Measurements from ENCODE around the gene CCDC60.

CCDC60 gene

GRCh38 chr12:119385659-119386058, 51.1 kb downstream of the CCDC60 start:
- Histone ChIP-seq H3K27me3 (ENCODE audit: control insufficient read depth, insufficient read depth, low read length) (no peaks in the 10 kb centered on the region), H3K4me2 (ENCODE audit: low read length) (no peak overlapping the region), H3K27ac (no peak overlapping the region), H3K9me3 (ENCODE audit: control insufficient read depth, low read length) (no peaks in the 10 kb centered on the region), H3K9ac (no peak overlapping the region), H3K79me2 (no peaks in the 10 kb centered on the region), H3K4me3 (ENCODE audit: low read depth, low read length) (no peak overlapping the region), H3K4me1 (no peaks in the 10 kb centered on the region), H3K36me3 (ENCODE audit: control insufficient read depth, insufficient read depth, low read length) (no peaks in the 10 kb centered on the region), H2AFZ (no peak overlapping the region)
- no peak for TF ChIP-seq CTCF (IDR thresholded peaks at IDR 0.05)

GRCh38 chr12:119389687-119390086, 55.2 kb downstream of the CCDC60 start:
- H2AFZ ChIP-seq = no peak overlapping the region
- H3K9ac ChIP-seq = no peak overlapping the region
- no peaks in the 10 kb centered on the region for H3K27me3 ChIP-seq (ENCODE audit: control insufficient read depth, insufficient read depth, low read length)
- TF ChIP-seq CTCF (IDR thresholded peaks at IDR 0.05) = no peak
- no peaks in the 10 kb centered on the region for H3K79me2 ChIP-seq
- H3K4me1 ChIP-seq = no peaks in the 10 kb centered on the region
- no peaks in the 10 kb centered on the region for H3K9me3 ChIP-seq (ENCODE audit: control insufficient read depth, low read length)
- H3K36me3 ChIP-seq (ENCODE audit: control insufficient read depth, insufficient read depth, low read length) = no peaks in the 10 kb centered on the region
- no peak overlapping the region for H3K4me3 ChIP-seq (ENCODE audit: low read depth, low read length)
- H3K27ac ChIP-seq = no peak overlapping the region
- no peak overlapping the region for H3K4me2 ChIP-seq (ENCODE audit: low read length)

GRCh38 chr12:119391673-119392072, 57.1 kb downstream of the CCDC60 start:
- H3K79me2 ChIP-seq = no peaks in the 10 kb centered on the region
- no peak overlapping the region for H3K27ac ChIP-seq
- H2AFZ ChIP-seq = no peak overlapping the region
- no peak overlapping the region for H3K9ac ChIP-seq
- no peaks in the 10 kb centered on the region for H3K36me3 ChIP-seq (ENCODE audit: control insufficient read depth, insufficient read depth, low read length)
- no peaks in the 10 kb centered on the region for H3K27me3 ChIP-seq (ENCODE audit: control insufficient read depth, insufficient read depth, low read length)
- no peak overlapping the region for H3K4me2 ChIP-seq (ENCODE audit: low read length)
- no peak for TF ChIP-seq CTCF (IDR thresholded peaks at IDR 0.05)
- H3K9me3 ChIP-seq (ENCODE audit: control insufficient read depth, low read length) = no peaks in the 10 kb centered on the region
- H3K4me3 ChIP-seq (ENCODE audit: low read depth, low read length) = no peak overlapping the region
- no peaks in the 10 kb centered on the region for H3K4me1 ChIP-seq

- H3K27ac ChIP-seq = no peak overlapping the region
- no peaks in the 10 kb centered on the region for H3K4me1 ChIP-seq
- H3K27me3 ChIP-seq (ENCODE audit: control insufficient read depth, insufficient read depth, low read length) = no peaks in the 10 kb centered on the region
- H3K4me3 ChIP-seq (ENCODE audit: low read depth, low read length) = no peak overlapping the region
- H3K4me2 ChIP-seq (ENCODE audit: low read length) = no peak overlapping the region
- no peak overlapping the region for H3K9ac ChIP-seq
- H3K9me3 ChIP-seq (ENCODE audit: control insufficient read depth, low read length) = no peaks in the 10 kb centered on the region
- no peaks in the 10 kb centered on the region for H3K79me2 ChIP-seq
- no peaks in the 10 kb centered on the region for H3K36me3 ChIP-seq (ENCODE audit: control insufficient read depth, insufficient read depth, low read length)
- no peak for TF ChIP-seq CTCF (IDR thresholded peaks at IDR 0.05)
- no peak overlapping the region for H2AFZ ChIP-seq
Measured at GRCh38 chr12:119393677-119394076, 59.1 kb downstream of the CCDC60 start.

GRCh38 chr12:119397540-119397939, 63.0 kb downstream of the CCDC60 start:
- Histone ChIP-seq H3K4me1 (no peaks in the 10 kb centered on the region), H3K27me3 (ENCODE audit: control insufficient read depth, insufficient read depth, low read length) (no peaks in the 10 kb centered on the region), H3K27ac (no peak overlapping the region), H3K4me3 (ENCODE audit: low read depth, low read length) (no peak overlapping the region), H3K4me2 (ENCODE audit: low read length) (no peak overlapping the region), H3K79me2 (no peaks in the 10 kb centered on the region), H3K9me3 (ENCODE audit: control insufficient read depth, low read length) (no peaks in the 10 kb centered on the region), H3K9ac (no peak overlapping the region), H3K36me3 (ENCODE audit: control insufficient read depth, insufficient read depth, low read length) (no peaks in the 10 kb centered on the region), H2AFZ (no peak overlapping the region)
- TF ChIP-seq CTCF (IDR thresholded peaks at IDR 0.05) = no peak
